CD1c-positive myeloid dendritic cell (primary cell): ENCODE data around the gene GTPBP10.
"Not testable (repeated sequence)": the region's sequence is repeated elsewhere in the genome, so short reads cannot be mapped to it uniquely, and the experiment has no call there.

Experiments
- DNase-seq: peaks from one replicate; pipeline ENCODE4 v3.0.0-alpha.2; 2016; ENCODE audit errors: extremely low spot score

Gene GTPBP10

DNA sequence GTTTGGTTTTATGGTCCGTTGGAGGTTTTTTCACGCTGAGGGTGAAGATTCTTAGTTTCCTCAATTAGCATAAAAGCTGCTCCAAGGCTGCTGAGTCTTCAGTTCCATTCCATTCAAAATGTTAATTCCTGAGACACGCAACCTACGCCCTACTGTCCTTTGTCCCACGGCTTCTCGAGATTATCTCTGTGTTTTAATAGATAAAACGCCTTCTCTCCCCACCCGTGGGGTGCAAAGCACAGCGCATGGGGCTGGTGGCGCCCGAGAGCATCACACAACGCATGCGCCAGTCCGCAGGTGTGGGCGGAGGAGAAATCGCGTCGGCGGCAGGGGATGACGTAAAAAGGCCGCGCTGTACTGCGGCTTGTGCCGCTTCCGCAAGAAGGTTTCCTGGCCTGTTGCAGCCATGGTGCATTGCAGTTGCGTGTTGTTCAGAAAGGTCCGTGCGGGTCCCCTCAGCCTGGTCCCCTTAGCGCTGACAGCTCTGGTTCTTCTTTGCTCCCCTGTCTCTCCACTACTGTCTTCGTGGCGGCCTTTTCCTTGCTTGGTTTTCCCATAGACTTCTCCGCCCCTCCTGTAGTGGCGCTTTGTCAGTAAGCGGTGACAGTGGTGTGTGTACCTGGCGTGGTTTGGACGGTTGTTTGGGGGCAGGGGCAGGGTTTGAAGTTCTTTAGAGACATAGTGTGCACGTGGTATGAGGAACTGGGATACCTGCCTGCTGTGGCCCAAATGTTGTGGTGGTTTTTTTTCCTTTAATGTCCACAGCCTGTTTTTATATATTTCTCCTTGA lies at the start of gene GTPBP10:
Gene GTPBP10, plus strand, starts transcription at position 381 of the 790 bp plus-strand sequence. Its CDS starts 26 bp downstream, at position 407.
- peak; percentile 99 for DNase-seq

DNA sequence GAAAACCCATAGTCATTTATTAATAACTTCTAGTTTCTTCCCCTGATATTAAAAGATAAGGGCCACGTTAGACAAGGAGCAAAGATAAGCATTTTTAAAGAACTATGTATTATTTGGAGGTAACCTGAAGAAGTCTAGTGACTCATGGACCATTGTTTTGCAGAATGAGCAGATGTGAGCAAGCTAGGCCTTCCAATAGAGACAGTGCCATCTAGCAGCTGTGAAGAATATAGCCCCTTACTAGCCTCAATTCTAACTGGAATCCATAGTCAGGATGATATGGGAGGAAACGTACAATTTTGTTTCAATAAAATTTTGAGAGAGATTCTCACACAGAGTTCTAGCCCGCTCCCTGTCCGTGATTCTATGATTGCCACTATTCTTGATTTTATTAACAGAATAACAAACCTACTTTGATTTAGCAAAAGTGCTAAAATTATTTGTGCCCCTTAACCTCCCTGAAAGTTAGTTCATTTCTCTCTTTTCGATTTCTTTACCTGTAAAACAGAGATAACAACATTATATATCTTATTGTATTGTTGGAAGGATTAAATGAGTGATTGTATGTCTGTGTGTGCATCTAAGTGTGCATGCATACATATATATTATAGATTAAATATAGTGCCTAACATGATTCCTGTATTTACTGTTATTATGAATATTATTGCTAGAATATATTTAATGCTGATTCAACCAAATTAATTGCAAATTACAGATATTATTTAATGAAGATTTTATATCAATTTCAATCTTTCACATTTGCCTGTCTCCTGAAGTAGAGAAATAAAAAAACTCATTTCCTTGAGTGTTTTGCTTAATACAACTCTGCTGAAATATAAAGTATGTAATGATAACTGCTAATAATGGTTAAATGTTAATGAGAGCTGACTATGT lies 48.1 kb upstream of the GTPBP10 start:
- peak; percentile 23 for DNase-seq

DNA sequence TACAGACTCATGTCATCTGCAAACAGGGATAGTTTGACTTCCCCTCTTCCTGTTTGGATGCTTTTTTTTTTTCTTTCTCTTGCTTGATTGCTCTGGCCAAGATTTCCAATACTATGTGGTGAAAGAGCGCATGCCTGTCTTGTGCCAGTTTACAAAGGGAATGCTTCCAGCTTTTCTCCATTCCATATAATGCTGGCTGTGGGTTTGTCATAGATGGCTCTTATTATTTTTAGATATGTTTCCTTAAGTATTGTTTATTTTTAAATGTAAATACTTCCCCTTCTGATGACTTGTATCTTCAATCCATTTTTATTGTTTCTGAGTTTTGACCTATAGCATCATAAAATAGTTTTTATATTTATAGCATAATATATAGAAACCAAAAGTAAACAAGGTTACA lies 43.3 kb upstream of the GTPBP10 start:
- no peak for DNase-seq

DNA sequence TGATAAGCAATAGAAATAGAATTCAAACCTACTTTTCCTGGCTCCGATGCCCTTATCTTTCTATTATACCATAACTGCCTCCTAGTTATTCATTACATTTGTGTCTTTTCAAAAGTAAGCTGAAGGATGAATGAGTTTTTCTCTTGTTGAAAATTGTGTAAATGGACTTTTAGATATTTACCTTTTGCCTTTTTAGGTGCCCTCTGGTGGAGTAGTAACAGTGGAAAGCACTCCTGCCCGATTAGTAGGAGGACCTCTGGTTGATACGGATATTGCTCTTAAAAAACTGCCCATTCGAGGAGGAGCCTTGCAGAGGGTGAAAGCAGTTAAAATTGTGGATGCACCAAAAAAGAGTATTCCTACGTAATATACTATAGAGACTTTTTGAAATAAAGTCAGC lies 36.6 kb upstream of the GTPBP10 start:
- no peak for DNase-seq

- no peak for DNase-seq
Measured at GRCh38 chr7:90311175-90311574, 35.3 kb upstream of the GTPBP10 start.

DNA sequence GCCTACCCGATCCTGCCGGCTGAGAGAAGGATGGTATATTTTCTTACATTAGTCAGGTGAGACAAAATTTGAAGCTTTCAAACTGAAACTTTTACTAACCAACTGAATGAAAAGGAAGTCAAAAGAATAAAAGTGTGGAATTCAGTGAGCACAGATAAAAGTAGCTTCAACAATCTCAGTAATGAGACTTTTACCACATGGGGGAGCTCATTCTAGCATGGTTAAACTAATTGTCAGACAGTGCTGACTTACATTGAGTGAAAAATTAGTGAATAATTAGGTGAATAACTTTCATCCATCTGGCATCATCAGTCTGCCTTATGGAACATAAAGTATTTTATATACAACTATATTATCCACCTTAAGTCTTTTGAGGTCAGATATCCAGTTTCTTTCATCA lies 33.8 kb upstream of the GTPBP10 start:
- no peak for DNase-seq

GRCh38 chr7:90313907-90314306 lies 32.6 kb upstream of the GTPBP10 start:
- DNase-seq = no peak

- DNase-seq = no peak
Measured at GRCh38 chr7:90320014-90320413, 26.5 kb upstream of the GTPBP10 start.

DNA sequence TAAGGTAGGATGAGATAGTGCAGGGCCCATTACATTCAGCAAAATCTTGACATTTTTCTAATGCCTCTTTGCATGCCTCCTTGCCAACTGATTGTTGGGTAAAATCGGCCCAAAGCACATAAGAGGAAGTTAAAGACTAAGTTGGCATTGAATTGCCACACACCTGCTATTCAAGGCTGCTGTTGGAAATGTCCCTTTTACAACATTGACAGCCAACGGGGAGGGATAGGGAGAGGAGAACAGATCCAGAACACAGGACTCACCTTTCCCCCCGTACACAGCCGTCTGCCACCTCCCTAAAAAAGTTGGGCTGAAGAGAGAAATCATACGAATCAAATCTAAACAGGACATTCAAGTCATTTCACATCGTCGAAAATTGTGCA lies 26.1 kb upstream of the GTPBP10 start:
- DNase-seq = no peak

DNA sequence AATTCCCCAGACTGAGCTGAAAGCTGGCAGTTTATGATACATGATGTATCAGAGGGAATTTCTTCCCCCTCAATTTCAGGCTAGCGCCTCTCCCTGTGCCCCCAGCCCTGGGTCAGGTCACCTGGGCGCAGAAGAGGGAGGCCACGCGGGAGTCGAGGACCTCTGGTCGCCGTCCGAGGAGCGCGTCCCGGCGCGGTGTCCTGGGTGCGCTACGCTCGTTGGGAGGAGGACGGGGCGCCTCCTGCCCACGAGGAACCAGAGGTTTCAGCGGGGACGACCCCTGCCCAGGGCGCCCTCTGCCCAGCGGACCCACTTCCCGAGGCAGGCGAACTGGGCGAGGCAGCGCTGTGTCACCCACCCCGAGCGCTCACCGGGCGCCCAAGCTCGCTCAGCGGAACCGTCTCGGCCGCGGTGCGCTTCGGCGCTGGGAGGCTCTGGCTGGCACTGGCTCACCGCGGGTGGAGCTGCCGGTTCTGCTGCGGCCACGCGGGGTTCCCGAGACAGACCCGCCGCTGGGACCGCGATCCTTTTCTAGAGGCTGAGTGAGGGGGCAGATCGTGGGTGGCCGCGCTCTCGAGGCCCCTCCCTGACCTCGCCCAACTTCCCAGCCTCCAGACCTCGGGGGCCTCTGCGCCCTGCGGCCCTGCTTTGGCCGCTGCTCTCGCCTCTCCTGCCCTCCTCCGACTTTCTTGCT lies 25.6 kb upstream of the GTPBP10 start, which contains the start of gene FAM237B:
Gene FAM237B, minus strand, starts transcription at position 504 of the 694 bp plus-strand sequence. CDS start 1,556 bp downstream, outside the sequence.
- no peak for DNase-seq

DNA sequence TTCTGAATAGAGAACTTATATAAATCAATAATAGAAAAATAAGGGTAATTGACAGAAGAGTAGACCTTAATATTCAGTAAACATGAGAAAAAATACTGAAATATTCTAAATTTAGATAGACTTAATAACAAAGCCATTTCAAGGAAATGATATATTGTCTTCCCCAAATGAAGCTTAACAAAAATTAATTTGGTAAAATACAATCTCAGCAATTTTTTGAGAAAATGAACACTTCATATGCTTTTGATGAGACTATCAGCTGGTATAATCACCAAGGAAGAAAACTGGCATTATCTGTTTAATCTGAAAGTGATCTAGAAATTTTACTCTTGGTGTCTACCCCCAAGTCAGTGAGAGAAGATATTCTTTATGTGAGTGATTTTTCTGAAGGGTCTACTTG lies 23.7 kb upstream of the GTPBP10 start:
- DNase-seq = no peak

GRCh38 chr7:90326500-90326899 lies 20.0 kb upstream of the GTPBP10 start:
- DNase-seq = no peak

DNA sequence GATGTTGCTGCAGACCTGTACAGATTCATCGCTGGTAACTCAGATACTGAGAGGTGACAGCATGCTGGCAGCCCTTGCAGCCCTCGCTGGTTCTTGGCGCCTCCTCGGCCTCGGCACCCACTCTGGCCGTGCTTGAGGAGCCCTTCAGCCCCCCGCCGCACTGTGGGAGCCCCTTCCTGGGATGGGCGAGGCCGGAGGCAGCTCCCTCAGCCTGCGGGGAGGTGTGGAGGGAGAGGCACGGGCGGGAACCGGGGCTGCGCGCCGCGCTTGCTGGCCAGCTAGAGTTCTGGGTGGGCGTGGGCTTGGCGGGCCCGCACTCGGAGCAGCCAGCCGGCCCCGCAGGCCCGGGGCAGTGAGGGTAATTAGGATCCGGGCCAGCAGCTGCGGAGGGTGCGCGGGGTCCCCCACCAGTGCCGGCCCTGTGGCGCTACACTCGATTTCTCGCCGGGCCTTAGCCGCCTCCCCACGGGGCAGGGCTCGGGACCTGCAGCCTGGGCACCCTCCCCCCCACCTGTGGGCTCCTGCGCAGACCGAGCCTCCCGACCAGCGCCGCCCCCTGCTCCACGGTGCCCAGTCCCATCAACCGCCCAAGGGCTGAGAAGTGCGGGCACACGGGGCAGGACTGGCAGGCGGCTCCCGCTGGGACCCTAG lies 12.2 kb upstream of the GTPBP10 start:
- DNase-seq = no peak

DNA sequence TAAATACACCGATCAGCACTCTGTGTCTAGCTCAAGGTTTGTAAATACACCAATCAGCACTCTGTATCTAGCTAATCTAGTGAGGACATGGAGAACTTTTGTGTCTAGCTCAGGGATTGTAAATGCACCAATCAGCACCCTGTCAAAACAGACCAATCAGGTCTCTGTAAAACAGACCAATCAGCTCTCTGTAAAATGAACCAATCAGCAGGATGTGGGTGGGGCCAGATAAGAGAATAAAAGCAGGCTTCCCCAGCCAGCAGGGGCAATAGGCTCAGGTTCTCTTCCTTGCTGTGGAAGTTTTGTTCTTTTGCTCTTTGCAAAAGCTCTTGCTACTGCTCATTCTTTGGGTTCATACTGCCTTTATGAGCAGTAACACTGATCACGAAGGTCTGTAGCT lies 11.6 kb upstream of the GTPBP10 start:
- DNase-seq = not testable (repeated sequence)

GRCh38 chr7:90337106-90337505 lies 9.4 kb upstream of the GTPBP10 start:
- DNase-seq = no peak

DNA sequence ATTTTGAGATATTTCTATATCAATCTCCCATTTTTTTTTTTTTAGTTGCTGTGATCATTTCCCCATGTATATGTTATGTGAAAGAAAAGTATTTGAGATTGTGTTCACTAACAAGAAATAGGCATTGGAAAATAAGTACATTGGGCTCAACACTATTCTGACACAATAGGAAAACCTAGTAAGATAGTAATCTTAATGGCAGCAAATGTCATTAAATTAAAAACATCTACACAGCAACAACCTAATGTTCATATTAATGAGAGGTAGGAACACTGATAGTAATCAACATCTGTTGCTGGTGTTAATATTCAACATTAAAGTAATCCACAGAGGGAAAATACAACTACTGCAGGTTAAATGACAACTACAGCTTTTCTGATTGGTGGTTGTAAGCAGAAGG lies 1.5 kb upstream of the GTPBP10 start:
- DNase-seq = no peak

- DNase-seq = peak; percentile 61
Measured at GRCh38 chr7:90345595-90346335, 751 bp upstream of the GTPBP10 start.

- DNase-seq = peak; percentile 9
Measured at GRCh38 chr7:90347759-90348158, 1.2 kb downstream of the GTPBP10 start.

GRCh38 chr7:90349305-90349704 lies 2.8 kb downstream of the GTPBP10 start:
- no peak for DNase-seq

DNA sequence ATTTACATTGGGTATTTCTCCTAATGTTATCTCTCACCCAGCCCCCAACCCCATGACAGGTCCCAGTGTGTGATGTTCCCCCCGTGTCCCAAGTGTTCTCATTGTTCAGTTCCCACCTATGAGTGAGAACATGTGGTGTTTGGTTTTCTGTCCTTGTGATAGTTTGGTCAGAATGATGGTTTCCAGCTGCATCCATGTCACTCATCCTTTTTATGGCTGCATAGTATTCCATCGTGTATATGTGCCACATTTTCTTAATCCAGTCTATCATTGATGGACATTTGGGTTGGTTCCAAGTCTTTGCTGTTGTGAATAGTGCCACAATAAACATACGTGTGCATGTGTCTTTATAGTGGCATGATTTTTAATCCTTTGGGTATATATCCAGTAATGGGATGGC lies 3.5 kb downstream of the GTPBP10 start:
- DNase-seq = not testable (repeated sequence)

GRCh38 chr7:90351987-90352386 lies 5.5 kb downstream of the GTPBP10 start:
- DNase-seq = no peak
